GM23248 (cell line): ENCODE data around the gene ARHGAP26. TPM values are rescaled to one million over a fixed set of nuclear protein-coding genes. Genes with fewer than 3 reads are reported as not detected.

ENCODE experiments used
- DNase-seq: peaks from one replicate; pipeline ENCODE4 v3.0.0-alpha.2; 2015
- H2AFZ ChIP-seq: fragments of 200-600 bp; sonication (generic); 2 replicates; pipeline ENCODE4 v1.6.1; 2016; ENCODE audit warnings: antibody characterized with exemption
- H3F3A ChIP-seq: fragments of 200-600 bp; sonication (generic); 2 replicates; pipeline ENCODE4 v1.6.1; 2016; ENCODE audit warnings: mild to moderate bottlenecking, antibody characterized with exemption, mixed run types; ENCODE audit not compliant: insufficient read depth
- H3K27ac ChIP-seq: fragments of 200-600 bp; sonication (generic); 2 replicates; pipeline ENCODE4 v1.5.1; 2016; ENCODE audit warnings: mild to moderate bottlenecking
- H3K27me3 ChIP-seq: fragments of 200-600 bp; sonication (generic); replicated peaks from 2 replicates; pipeline ENCODE4 v1.6.1; 2016; ENCODE audit warnings: mild to moderate bottlenecking; ENCODE audit not compliant: insufficient read depth
- H3K36me3 ChIP-seq: fragments of 200-600 bp; sonication (generic); 2 replicates; pipeline ENCODE4 v1.6.1; 2016; ENCODE audit warnings: low read depth, mild to moderate bottlenecking
- H3K4me1 ChIP-seq: fragments of 200-600 bp; sonication (generic); 2 replicates; pipeline ENCODE4 v1.6.1; 2016; ENCODE audit warnings: mild to moderate bottlenecking; ENCODE audit not compliant: insufficient read depth
- H3K4me2 ChIP-seq: fragments of 200-600 bp; sonication (generic); one replicate; pipeline ENCODE4 v1.6.1; 2016; ENCODE audit warnings: mild to moderate bottlenecking; ENCODE audit not compliant: unreplicated experiment
- H3K4me3 ChIP-seq: fragments of 200-600 bp; sonication (generic); 2 replicates; pipeline ENCODE4 v1.5.1; 2016; ENCODE audit warnings: mild to moderate bottlenecking
- H3K79me2 ChIP-seq: fragments of 200-600 bp; sonication (generic); 2 replicates; pipeline ENCODE4 v1.6.1; 2016; ENCODE audit warnings: mild to moderate bottlenecking; ENCODE audit not compliant: insufficient read depth
- H3K9ac ChIP-seq: fragments of 200-600 bp; sonication (generic); 2 replicates; pipeline ENCODE4 v1.6.1; 2016; ENCODE audit warnings: mild to moderate bottlenecking
- H3K9me2 ChIP-seq: fragments of 200-600 bp; sonication (generic); 2 replicates; pipeline ENCODE4 v1.6.1; 2016; ENCODE audit warnings: mixed run types, mild to moderate bottlenecking, moderate library complexity; ENCODE audit not compliant: insufficient read depth
- H3K9me3 ChIP-seq: fragments of 200-600 bp; sonication (generic); one replicate; pipeline ENCODE4 v1.6.1; 2017; ENCODE audit warnings: low read depth
- H4K20me1 ChIP-seq: fragments of 200-600 bp; sonication (generic); 2 replicates; pipeline ENCODE4 v1.6.0; 2016; ENCODE audit not compliant: insufficient read depth
- EZH2 ChIP-seq: fragments of 200-600 bp; sonication (generic); IDR thresholded peaks from 2 replicates; pipeline ENCODE4 v1.6.1; 2018; ENCODE audit warnings: antibody characterized with exemption, mild to moderate bottlenecking; ENCODE audit not compliant: insufficient read depth, poor library complexity, severe bottlenecking
- EZH2phosphoT487 ChIP-seq: fragments of 200-600 bp; sonication (generic); IDR thresholded peaks from 2 replicates; pipeline ENCODE4 v1.6.1; 2018; ENCODE audit warnings: antibody characterized with exemption, moderate library complexity, mild to moderate bottlenecking, low read depth; ENCODE audit not compliant: insufficient read depth
- WGBS, 2 experiments: methylation state at CpG; one replicate each; pipeline ENCODE4 v1.1.6; 2015 to 2017; ENCODE audit warnings: low lambda C conversion rate in 2 of 2, low coverage in 1 of 2; ENCODE audit errors: missing lambda C conversion rate in 2 of 2; 5-methylcytosine and 5-hydroxymethylcytosine counted together
- in situ Hi-C: fragments of 300-500 bp; cut with MboI; formaldehyde crosslinking; loops from 2 replicates; pipeline ENCODE4 v1.15.0; 2020
- polyA plus RNA-seq: library from polyadenylated mRNA; unstranded; fragments of >200 nt; fragmentation: Nextera tagmentation; extraction: Ambion mirVana; gene quantifications from 2 replicates; pipeline ENCODE4 v1.2.1, GENCODE V29; 2016
- total RNA-seq: library from RNA; depleted of rRNA; stranded (reverse); fragments of >200 nt; shearing (Covaris generic); gene quantifications from 2 replicates; pipeline ENCODE4 v1.2.3, GENCODE V29; 2014

Gene ARHGAP26
- total and polyA plus RNA-seq, 2 experiments from 2014 or later, result 1.6 to 1.7 TPM

DNA sequence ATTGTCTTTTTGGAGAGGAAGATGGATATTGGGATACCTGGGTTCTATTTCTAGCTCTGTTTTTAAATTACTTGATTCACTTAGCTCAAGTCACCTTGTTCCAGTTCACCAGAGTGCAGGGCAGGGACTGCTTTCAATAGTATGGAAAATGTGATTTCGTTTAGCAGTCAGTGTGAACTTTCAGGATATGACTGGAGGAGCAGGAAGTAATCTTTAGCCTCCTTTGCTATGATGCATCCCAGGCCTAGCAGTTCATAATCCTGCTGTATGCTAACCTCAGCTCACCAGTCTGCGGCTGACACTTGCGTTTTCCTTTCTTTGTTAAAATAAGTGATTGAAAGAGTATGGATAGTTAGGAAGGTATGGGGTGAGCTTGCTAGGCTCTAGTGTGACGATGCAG, 169.7 kb downstream of the ARHGAP26 start:
- H3K9me2 ChIP-seq, result no peaks in the 10 kb centered on the region
- peaks cover 9% of the 10 kb centered on the region; the same call in 1 of the 2 replicates for H3K4me1 ChIP-seq
- H4K20me1 ChIP-seq, result no peaks in the 10 kb centered on the region
- H3F3A ChIP-seq, result no peaks in the 10 kb centered on the region
- no peaks in the 10 kb centered on the region for H3K79me2 ChIP-seq
- H3K9me3 ChIP-seq, result no peaks in the 10 kb centered on the region
- H3K4me3 ChIP-seq, result no peak overlapping the region
- H3K36me3 ChIP-seq, result no peaks in the 10 kb centered on the region
- no peaks in the 10 kb centered on the region for H3K27me3 ChIP-seq
- H2AFZ ChIP-seq, result no peak overlapping the region
- H3K4me2 ChIP-seq, result no peak overlapping the region
- no peak for TF ChIP-seq EZH2phosphoT487
- in situ Hi-C loops, result no loop called here
- 76 to 81% methylated on average over 4 of the region's 4 CpGs for WGBS, 2 experiments
- H3K9ac ChIP-seq, result no peak overlapping the region
- DNase-seq, result peak; percentile 16
- no peak overlapping the region for H3K27ac ChIP-seq

DNA sequence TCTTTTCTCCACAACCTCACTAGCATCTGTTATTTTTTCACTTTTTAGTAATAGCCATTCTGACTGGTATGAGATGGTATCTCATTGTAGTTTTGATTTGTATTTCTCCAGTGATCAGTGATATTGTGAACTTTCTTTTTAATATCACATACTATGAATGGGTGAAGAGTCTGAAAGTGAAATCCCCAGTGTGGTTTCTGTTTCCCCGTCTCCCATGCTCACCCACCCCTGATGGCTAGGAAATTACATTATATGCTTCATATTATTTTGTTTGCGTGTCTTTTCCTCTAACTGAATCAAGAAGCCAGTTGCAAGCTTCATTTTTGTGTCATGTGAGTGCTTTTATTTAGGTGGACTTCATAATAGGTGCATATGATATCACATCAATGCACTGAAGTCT, 171.1 kb downstream of the ARHGAP26 start:
- H4K20me1 ChIP-seq, result no peaks in the 10 kb centered on the region
- H3K4me3 ChIP-seq, result no peak overlapping the region
- H3K79me2 ChIP-seq, result no peaks in the 10 kb centered on the region
- H3K4me1 ChIP-seq, result peaks cover 9% of the 10 kb centered on the region; the same call in 1 of the 2 replicates
- H3K9me2 ChIP-seq, result no peaks in the 10 kb centered on the region
- H3K9me3 ChIP-seq, result no peaks in the 10 kb centered on the region
- H3K36me3 ChIP-seq, result no peaks in the 10 kb centered on the region
- in situ Hi-C loops, result no loop called here
- WGBS, 2 experiments, result 84 to 97% methylated on average over 2 of the region's 2 CpGs
- no peaks in the 10 kb centered on the region for H3K27me3 ChIP-seq
- H2AFZ ChIP-seq, result no peak overlapping the region
- no peaks in the 10 kb centered on the region for H3F3A ChIP-seq
- TF ChIP-seq EZH2phosphoT487 (no peak), EZH2 (no peak)
- DNase-seq, result no peak
- no peak overlapping the region for H3K27ac ChIP-seq
- H3K9ac ChIP-seq, result no peak overlapping the region
- no peak overlapping the region for H3K4me2 ChIP-seq

- in situ Hi-C loops, result no loop called here
- Histone ChIP-seq H3K9me2 (no peaks in the 10 kb centered on the region), H3K9me3 (no peaks in the 10 kb centered on the region), H3K79me2 (no peaks in the 10 kb centered on the region), H3K36me3 (no peaks in the 10 kb centered on the region), H3K4me1 (peaks cover 9% of the 10 kb centered on the region; the same call in 1 of the 2 replicates), H3K27ac (no peak overlapping the region), H3K9ac (no peak overlapping the region), H3K27me3 (no peaks in the 10 kb centered on the region), H3K4me2 (no peak overlapping the region), H3F3A (no peaks in the 10 kb centered on the region), H4K20me1 (no peaks in the 10 kb centered on the region), H3K4me3 (no peak overlapping the region), H2AFZ (no peak overlapping the region)
- TF ChIP-seq EZH2phosphoT487 (no peak), EZH2 (no peak)
- WGBS, 2 experiments, result 89 to 93% methylated on average over 4 of the region's 4 CpGs
- no peak for DNase-seq
Observed at GRCh38 chr5:142942901-142943300, 172.7 kb downstream of the ARHGAP26 start.

DNA sequence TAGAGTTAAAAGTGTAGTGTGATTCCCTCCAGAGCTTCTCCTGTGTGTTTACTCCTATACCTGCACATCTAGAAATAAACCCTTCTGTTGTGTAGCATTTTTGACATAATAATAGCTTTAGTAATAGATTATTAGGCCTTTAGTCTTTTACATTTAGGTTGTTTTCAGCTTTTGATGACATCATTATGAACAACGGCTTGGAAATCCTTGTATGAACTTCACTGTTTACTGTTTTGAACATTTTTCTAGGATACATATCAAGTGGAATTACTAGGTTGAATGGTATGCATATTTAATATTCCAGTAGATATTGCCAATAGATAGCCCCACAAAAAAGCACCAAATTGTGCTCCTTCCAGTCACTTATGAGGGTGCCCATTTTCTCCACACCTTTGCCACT, 174.0 kb downstream of the ARHGAP26 start:
- H4K20me1 ChIP-seq, result no peaks in the 10 kb centered on the region
- TF ChIP-seq EZH2 (no peak), EZH2phosphoT487 (no peak)
- DNase-seq, result peak; percentile 51
- no peak overlapping the region for H2AFZ ChIP-seq
- H3K36me3 ChIP-seq, result no peaks in the 10 kb centered on the region
- no peak overlapping the region for H3K9ac ChIP-seq
- H3K27me3 ChIP-seq, result no peaks in the 10 kb centered on the region
- no peaks in the 10 kb centered on the region for H3K9me3 ChIP-seq
- H3K4me1 ChIP-seq, result peaks cover 9% of the 10 kb centered on the region; the same call in 1 of the 2 replicates
- no peaks in the 10 kb centered on the region for H3K79me2 ChIP-seq
- in situ Hi-C loops, result no loop called here
- peak overlapping the region; percentile 2 for H3K4me2 ChIP-seq
- 10 to 17% methylated on average over 1 of the region's 1 CpG for WGBS, 2 experiments
- no peaks in the 10 kb centered on the region for H3F3A ChIP-seq
- no peak overlapping the region for H3K4me3 ChIP-seq
- no peak overlapping the region; the same call in 1 of the 2 replicates for H3K27ac ChIP-seq
- H3K9me2 ChIP-seq, result no peaks in the 10 kb centered on the region

- no peaks in the 10 kb centered on the region for H3K9me3 ChIP-seq
- DNase-seq, result no peak
- no peak overlapping the region for H2AFZ ChIP-seq
- no peaks in the 10 kb centered on the region for H3K36me3 ChIP-seq
- H3K9me2 ChIP-seq, result no peaks in the 10 kb centered on the region
- H3K27ac ChIP-seq, result no peak overlapping the region
- H3K27me3 ChIP-seq, result no peaks in the 10 kb centered on the region
- TF ChIP-seq EZH2, result no peak
- H3F3A ChIP-seq, result no peaks in the 10 kb centered on the region
- peaks cover 9% of the 10 kb centered on the region; the same call in 1 of the 2 replicates for H3K4me1 ChIP-seq
- 41 to 47% methylated on average over 3 of the region's 3 CpGs for WGBS, 2 experiments
- in situ Hi-C loops, result no loop called here
- H3K4me3 ChIP-seq, result no peak overlapping the region
- no peak overlapping the region for H3K4me2 ChIP-seq
- no peaks in the 10 kb centered on the region for H4K20me1 ChIP-seq
- no peak overlapping the region for H3K9ac ChIP-seq
- no peaks in the 10 kb centered on the region for H3K79me2 ChIP-seq
Observed at GRCh38 chr5:142945321-142945720, 175.1 kb downstream of the ARHGAP26 start.
